ENCODE results near the gene TAF11L14.
"Not testable (repeated sequence)": the region's sequence is repeated elsewhere in the genome, so short reads cannot be mapped to it uniquely, and the experiment has no call there.

The TAF11L14 gene

DNA sequence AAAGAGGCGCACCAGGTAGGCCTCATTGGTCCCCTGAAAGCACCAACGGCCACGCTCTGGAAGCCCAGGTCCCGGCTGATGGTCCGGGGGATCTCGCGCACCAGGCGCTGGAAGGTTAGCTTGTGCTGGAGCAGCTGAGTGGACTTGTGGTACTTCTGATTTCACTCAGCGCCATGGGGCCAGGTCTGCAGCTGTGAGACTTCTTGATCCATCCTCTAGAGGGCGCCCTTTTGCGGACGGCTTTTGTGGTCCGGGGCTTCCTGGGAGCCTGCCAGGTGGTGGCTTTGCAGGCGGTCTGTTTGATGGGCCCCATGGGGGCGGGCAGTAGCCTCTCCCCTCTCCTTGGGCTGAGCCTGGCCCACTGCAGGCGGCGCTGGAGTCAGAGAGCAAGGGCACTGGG lies 13.6 kb upstream of the TAF11L14 start:
- TF ChIP-seq, protein P1, sequence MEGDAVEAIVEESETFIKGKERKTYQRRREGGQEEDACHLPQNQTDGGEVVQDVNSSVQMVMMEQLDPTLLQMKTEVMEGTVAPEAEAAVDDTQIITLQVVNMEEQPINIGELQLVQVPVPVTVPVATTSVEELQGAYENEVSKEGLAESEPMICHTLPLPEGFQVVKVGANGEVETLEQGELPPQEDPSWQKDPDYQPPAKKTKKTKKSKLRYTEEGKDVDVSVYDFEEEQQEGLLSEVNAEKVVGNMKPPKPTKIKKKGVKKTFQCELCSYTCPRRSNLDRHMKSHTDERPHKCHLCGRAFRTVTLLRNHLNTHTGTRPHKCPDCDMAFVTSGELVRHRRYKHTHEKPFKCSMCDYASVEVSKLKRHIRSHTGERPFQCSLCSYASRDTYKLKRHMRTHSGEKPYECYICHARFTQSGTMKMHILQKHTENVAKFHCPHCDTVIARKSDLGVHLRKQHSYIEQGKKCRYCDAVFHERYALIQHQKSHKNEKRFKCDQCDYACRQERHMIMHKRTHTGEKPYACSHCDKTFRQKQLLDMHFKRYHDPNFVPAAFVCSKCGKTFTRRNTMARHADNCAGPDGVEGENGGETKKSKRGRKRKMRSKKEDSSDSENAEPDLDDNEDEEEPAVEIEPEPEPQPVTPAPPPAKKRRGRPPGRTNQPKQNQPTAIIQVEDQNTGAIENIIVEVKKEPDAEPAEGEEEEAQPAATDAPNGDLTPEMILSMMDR (conservative IDR thresholded peaks at IDR 0.05), result no peak; the same call in 1 of the 2 replicates
- no peak overlapping the region for H3K27ac ChIP-seq

DNA sequence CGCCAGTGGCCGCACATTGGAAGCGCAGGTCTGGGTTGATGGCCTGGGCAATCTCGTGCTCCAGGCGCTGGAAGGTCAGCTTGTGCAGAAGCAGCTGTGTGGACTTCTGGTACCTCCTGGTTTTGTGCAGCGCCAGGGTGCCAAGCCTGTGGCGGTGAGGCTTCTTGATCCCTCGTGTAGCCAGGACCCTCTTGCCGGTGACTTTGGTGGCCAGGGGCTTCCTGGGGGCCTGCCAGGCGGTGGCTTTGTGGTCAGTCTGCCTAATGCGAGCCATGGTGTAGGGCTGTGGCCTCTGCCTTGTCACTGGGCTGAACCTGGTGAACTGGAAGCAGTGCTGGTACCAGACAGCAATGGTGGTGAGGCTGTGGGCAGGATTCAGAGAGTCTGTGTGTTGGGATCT lies 8.6 kb upstream of the TAF11L14 start:
- TF ChIP-seq, protein P1 (conservative IDR thresholded peaks at IDR 0.05), result no peak

DNA sequence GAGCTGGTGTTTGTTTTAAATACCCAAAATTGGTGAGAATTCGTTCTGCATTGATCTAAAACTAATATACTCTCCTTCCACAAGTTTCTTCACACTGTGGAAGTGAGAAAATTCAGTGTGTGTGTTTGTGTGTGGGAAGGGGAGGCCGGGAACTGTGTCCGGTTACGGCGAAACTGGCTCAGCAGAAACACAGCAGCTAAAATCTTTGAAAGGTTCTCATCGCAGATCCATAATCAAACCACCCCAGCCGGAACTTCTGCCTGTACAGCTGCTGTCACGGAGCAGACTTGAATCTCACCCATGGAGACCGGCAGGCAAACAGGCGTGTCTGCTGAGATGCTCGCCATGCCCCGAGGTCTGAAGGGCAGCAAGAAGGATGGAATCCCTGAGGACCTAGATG lies 2.5 kb upstream of the TAF11L14 start, which contains the start of gene TAF11L13:
Gene TAF11L13 (plus strand): TSS at position 301 of the 400 bp plus-strand sequence.
- not testable (repeated sequence) for H3K27ac ChIP-seq

More for the DNA sequence above, 8.6 kb upstream of the TAF11L14 start:
- H3K27ac ChIP-seq, result no peak overlapping the region

DNA sequence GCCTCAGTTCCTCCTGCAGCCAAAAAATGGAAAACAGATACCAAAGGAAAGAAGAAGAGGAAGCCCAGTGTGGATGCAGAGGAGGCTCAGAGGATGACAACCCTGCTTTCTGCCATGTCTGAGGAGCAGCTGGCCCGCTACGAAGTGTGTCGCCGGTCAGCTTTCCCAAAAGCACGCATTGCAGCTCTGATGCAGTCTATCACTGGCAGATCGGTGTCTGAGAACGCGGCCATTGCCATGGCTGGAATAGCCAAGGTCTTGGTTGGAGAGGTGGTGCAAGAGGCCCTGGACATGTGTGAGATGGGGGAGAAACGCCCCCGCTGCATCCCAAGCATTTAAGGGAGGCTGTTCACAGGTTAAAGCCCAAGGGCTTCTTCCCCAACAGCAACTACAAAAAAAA lies 15.0 kb downstream of the TAF11L14 start:
- not testable (repeated sequence) for H3K27ac ChIP-seq

DNA sequence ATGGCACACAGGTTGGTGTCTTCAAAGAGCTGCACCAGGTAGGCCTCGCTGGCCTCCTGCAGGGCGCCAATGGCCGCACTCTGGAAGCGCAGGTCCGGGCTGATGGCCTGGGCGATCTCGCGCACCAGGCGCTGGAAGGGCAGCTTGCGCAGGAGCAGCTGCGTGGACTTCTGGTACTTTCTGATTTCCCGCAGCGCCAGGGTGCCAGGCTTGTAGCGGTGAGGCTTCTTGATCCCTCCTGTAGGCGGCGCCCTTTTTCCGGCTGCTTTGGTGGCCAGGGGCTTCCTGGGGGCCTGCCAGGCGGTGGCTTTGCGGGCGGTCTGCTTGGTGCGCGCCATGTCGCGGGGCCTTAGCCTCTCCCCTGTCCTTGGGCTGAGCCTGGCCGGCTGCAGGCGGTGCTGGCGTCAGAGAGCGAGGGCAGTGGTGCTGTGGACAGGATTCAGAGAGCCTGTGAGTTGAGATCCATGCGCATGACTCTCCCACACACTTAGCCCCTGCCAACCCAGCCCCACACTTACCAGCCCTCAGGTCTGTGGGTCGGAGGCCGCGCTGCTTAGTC lies 21.0 kb downstream of the TAF11L14 start:
- H3K27ac ChIP-seq, result peak overlapping the region; percentile 88

DNA sequence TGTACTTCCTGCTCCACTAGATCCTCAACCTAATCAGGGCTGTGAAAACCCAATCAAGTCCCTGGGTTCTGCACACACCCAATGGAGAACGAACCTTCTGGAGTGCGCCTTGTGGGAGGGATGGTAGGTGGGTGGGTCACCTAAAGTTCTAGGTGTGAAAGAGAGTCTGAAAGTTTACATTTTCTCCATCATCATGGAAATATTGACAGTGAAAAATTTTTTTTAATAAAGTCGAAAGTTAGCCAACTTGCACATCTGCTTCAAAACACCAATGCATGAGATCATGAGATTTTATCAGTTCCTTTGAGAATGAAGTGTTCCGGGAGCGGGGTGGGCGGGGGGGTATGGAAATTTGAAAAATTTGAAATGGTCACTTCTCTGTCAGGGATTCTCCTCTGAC lies 21.7 kb downstream of the TAF11L14 start:
- H3K27ac ChIP-seq, result peak overlapping the region; percentile 88
- TF ChIP-seq, protein P1 (conservative IDR thresholded peaks at IDR 0.05), result no peak

DNA sequence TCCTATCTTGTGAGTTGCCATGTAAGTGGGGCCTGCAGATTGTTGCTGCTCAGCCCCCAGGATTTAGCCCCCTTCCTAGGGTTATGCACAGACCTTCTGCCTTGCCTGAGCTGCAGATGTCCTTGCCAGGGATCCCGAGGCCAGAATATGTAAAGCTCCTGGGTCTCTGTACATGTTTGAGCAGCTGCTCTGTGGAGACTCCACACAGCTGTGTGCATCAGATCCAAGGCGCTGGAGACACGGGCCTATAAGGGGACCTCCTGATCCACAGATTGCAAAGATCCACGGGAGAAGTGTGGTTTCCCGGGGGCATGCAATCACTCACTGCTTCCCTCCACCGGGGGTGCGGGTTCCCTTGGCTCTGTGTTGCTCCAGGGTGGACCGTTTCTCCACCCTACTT lies 28.9 kb downstream of the TAF11L14 start:
- TF ChIP-seq, protein P1 (conservative IDR thresholded peaks at IDR 0.05), result no peak
- no peak overlapping the region for H3K27ac ChIP-seq

DNA sequence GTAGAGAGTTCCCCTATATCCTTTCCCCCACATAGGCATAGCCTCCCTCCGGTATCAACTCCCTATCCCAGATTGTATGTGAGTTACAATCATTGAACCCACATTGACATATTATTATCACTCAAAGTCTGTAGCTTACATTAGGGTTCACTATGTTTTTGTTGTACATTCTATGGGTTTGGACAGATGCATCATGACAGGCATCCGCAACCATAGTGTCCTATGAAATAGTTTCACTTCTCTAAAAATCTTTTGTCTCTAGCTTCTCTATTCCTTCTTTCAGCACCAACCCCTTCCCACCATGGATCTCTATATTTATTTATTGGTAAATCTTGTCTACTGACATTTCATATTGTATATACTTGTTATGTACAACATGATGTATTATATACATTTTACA lies 31.6 kb downstream of the TAF11L14 start:
- TF ChIP-seq, protein P1 (conservative IDR thresholded peaks at IDR 0.05), result no peak
- H3K27ac ChIP-seq, result no peak overlapping the region

DNA sequence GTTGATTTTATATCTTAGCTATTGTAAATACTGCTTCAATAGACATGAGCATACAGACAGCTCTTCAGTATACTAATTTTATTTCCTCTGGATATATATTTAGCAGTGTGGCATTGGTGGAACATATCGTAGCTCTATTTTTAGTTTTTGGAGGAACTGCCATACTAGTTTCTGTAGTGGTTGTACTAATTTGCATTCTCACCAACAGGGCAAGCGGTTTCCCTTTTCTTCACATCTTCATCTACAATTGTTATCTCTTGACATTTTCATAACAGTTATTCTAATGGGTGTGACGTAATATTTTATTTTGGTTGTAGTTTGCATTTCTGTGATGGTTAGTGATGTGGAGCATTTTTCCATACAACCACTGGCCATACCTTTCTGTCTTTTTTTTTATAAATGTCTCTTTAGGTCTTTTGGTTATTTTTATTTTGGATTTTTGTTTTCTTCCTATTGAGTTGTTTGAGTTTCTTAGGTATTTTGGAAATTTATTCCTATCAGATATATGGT lies 32.5 kb downstream of the TAF11L14 start:
- TF ChIP-seq, protein P1 (conservative IDR thresholded peaks at IDR 0.05), result no peak
- no peak overlapping the region for H3K27ac ChIP-seq

All from VCaP (cell line).